HEK293T (cell line): Measurements from ENCODE around the gene GRIA2.

ENCODE experiments used
- ARNT ChIP-seq: fragments of 450-650 bp; IDR thresholded peaks from 2 replicates; pipeline ENCODE4 v1.6.1; 2017; ENCODE audit warnings: mild to moderate bottlenecking
- BHLHE40 ChIP-seq: fragments of 450-650 bp; IDR thresholded peaks from 2 replicates; pipeline ENCODE4 v1.6.1; 2016; ENCODE audit warnings: mild to moderate bottlenecking, moderate library complexity, borderline replicate concordance
- CTBP1 ChIP-seq: fragments of 450-650 bp; IDR thresholded peaks from 2 replicates; pipeline ENCODE4 v1.6.1; 2016; ENCODE audit warnings: borderline replicate concordance
- ELF4 ChIP-seq: fragments of 450-650 bp; IDR thresholded peaks from 2 replicates; pipeline ENCODE4 v1.6.1; 2017; ENCODE audit warnings: antibody characterized with exemption
- FOXA1 ChIP-seq: fragments of 450-650 bp; IDR thresholded peaks from 2 replicates; pipeline ENCODE4 v1.6.1; 2016; ENCODE audit warnings: mild to moderate bottlenecking
- FOXK2 ChIP-seq: fragments of 450-650 bp; IDR thresholded peaks from 2 replicates; pipeline ENCODE4 v1.6.1; 2016; ENCODE audit warnings: mild to moderate bottlenecking
- HDGF ChIP-seq: fragments of 450-650 bp; IDR thresholded peaks from 2 replicates; pipeline ENCODE4 v1.6.1; 2017; ENCODE audit warnings: antibody characterized with exemption, borderline replicate concordance
- SP1 ChIP-seq: fragments of 450-650 bp; IDR thresholded peaks from 2 replicates; pipeline ENCODE4 v1.6.1; 2017
- SUZ12 ChIP-seq: fragments of 450-650 bp; IDR thresholded peaks from 2 replicates; pipeline ENCODE4 v1.6.1; 2016; ENCODE audit warnings: mild to moderate bottlenecking
- TARDBP ChIP-seq: fragments of 450-650 bp; IDR thresholded peaks from 2 replicates; pipeline ENCODE4 v1.6.1; 2016
- ZNF384 ChIP-seq: fragments of 450-650 bp; IDR thresholded peaks from 2 replicates; pipeline ENCODE4 v1.6.1; 2016
- TF ChIP-seq, protein P1 (sequence below): fragments of 450-650 bp; IDR thresholded peaks from 2 replicates; pipeline ENCODE4 v1.6.1; 2016

DNA sequence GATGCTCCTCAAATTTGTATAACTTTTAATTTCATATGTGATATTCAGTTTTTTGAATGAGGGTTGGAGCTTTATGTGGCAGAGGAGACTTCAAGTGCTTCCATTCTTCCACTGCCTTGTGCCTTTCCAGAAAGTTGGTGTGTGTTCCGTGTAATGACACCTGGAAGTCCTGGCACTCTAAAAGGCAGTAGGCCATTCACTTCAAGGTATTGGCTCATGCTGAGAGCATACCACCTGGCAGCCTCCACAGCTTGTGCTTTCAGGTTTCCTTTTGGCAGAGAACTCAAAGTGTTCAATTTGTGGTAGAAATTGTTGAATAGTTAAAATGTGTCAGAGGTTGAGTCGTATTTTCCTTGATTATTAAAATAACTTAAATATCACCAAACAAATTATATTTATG lies 49.6 kb downstream of the GRIA2 start:
- TF ChIP-seq, protein P1, sequence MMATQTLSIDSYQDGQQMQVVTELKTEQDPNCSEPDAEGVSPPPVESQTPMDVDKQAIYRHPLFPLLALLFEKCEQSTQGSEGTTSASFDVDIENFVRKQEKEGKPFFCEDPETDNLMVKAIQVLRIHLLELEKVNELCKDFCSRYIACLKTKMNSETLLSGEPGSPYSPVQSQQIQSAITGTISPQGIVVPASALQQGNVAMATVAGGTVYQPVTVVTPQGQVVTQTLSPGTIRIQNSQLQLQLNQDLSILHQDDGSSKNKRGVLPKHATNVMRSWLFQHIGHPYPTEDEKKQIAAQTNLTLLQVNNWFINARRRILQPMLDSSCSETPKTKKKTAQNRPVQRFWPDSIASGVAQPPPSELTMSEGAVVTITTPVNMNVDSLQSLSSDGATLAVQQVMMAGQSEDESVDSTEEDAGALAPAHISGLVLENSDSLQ: no peak
- TF ChIP-seq ELF4 (no peak), HDGF (no peak), BHLHE40 (no peak), FOXA1 (no peak), SP1 (no peak), CTBP1 (no peak), SUZ12 (no peak), ZNF384 (no peak), TARDBP (no peak), ARNT (no peak), FOXK2 (no peak)
